Immature natural killer cell (primary cell): ENCODE data around the gene CTSZ. TPM values are rescaled to one million over a fixed set of nuclear protein-coding genes. Genes with fewer than 3 reads are reported as not detected.
"Not testable (repeated sequence)": the region's sequence is repeated elsewhere in the genome, so short reads cannot be mapped to it uniquely, and the experiment has no call there.

ENCODE experiments used
- DNase-seq, 3 donors: peaks; one replicate each; pipeline ENCODE4 v3.0.0; 2022; ENCODE audit warnings: mixed read lengths in 1 of 3
- H3K27ac Mint-ChIP-seq, 6 donors: one replicate each; pipeline ENCODE4 v1.8.0; 2020; ENCODE audit warnings: mixed read lengths in 6 of 6, mild to moderate bottlenecking in 5 of 6, inconsistent platforms in 4 of 6, moderate library complexity in 3 of 6
- H3K27me3 Mint-ChIP-seq, 3 donors: one replicate each; pipeline ENCODE4 v1.8.0; 2020 to 2021; ENCODE audit warnings: low read depth in 3 of 3, mild to moderate bottlenecking in 3 of 3, mixed read lengths in 3 of 3, moderate library complexity in 3 of 3, inconsistent platforms in 1 of 3
- H3K36me3 Mint-ChIP-seq, 3 donors: one replicate each; pipeline ENCODE4 v1.8.0; 2020; ENCODE audit warnings: mixed read lengths in 3 of 3, inconsistent platforms in 2 of 3, mild to moderate bottlenecking in 2 of 3
- H3K4me1 Mint-ChIP-seq, 2 donors: one replicate each; pipeline ENCODE4 v1.8.0; 2020; ENCODE audit warnings: inconsistent platforms in 2 of 2, mild to moderate bottlenecking in 2 of 2, mixed read lengths in 2 of 2, moderate library complexity in 1 of 2
- H3K4me3 Mint-ChIP-seq, 5 donors: one replicate each; pipeline ENCODE4 v1.8.0; 2020; ENCODE audit warnings: mild to moderate bottlenecking in 5 of 5, mixed read lengths in 5 of 5, inconsistent platforms in 3 of 5, moderate library complexity in 3 of 5
- H3K9me3 Mint-ChIP-seq, 6 donors: one replicate each; pipeline ENCODE4 v1.8.0; 2020; ENCODE audit warnings: mild to moderate bottlenecking in 6 of 6, mixed read lengths in 6 of 6, inconsistent platforms in 4 of 6, moderate library complexity in 3 of 6
- polyA plus RNA-seq, 3 donors: library from polyadenylated mRNA; unstranded; fragments of 300-500 nt; fragmentation: Illumina TruSeq; gene quantifications; one replicate each; pipeline ENCODE4 v1.2.3, GENCODE V29; 2021

Gene CTSZ
- polyA plus RNA-seq, 3 donors from 2014 or later, result 2.6 to 10.5 (median 5.8) TPM

DNA sequence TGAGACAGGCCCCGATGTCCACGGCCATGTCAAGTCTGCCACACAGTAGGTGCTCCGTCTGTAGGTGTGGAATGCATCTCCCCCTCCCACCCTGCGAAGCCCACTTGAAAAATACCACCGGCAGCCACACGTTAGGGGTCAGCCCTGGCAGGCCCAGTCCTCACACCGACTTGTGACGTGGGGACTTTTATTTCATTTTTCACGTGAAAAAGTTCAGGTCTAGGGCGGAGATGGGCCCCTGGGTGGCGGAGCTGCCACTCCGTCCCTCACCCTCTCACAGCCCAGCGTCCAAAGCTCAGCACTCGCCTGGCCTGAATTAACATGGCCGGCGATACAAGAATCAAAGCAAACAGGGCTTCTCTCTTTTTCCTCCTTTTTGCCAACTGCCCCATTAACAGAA is 8.4 kb upstream of the CTSZ start:
- Mint-ChIP-seq H3K9me3 (no peaks in the 10 kb centered on the region), H3K4me3 (no peak overlapping the region), H3K27ac (no peak overlapping the region), H3K27me3 (peaks cover 0 to 4% (median 3%) of the 10 kb centered on the region in 3 donors), H3K4me1 (peaks cover 33 to 35% of the 10 kb centered on the region in 2 donors), H3K36me3 (peaks cover 0 to 8% (median 3%) of the 10 kb centered on the region in 3 donors)
- DNase-seq, result no peak

DNA sequence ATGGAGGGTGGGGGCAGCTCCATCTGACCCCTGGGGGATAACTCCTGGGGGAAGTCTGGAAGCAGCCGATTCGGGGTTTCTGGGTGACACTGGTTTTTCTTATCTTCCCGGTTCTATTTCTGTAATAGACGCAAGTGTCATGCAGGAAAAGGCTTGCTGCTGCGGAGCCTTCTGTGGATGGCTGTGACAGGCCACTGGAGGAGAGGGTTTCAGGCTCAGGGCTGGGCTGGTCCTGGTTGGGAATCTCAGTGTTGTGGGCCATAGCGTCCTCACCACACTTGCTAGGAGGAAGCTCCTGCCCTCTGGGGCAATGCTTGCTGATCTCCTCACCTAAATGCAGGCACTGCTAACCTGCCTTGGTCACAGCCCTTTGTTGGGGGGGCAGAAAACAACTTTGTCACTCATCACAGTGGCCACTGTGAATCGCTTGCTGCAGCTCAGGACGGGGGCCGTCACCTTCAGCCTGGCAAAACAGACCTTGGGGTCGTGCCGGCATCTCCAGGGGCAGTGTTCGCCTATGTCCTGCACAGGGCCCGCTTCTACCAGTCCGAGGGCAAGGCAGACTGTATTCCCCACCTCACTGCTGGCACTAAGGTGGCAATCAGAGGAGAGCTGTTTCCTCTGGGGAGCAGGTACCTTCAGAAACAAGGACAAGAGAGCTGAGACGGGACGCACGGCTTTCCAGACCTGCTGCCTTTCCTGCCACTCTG is 7.8 kb upstream of the CTSZ start:
- Mint-ChIP-seq H3K4me3 (no peak overlapping the region), H3K4me1 (peaks cover 33 to 35% of the 10 kb centered on the region in 2 donors), H3K27ac (peak overlapping the region in 1 of 6 donors; percentile 33), H3K36me3 (peaks cover 0 to 8% (median 3%) of the 10 kb centered on the region in 3 donors), H3K27me3 (peaks cover 0 to 4% (median 3%) of the 10 kb centered on the region in 3 donors), H3K9me3 (no peaks in the 10 kb centered on the region)
- DNase-seq, result no peak

DNA sequence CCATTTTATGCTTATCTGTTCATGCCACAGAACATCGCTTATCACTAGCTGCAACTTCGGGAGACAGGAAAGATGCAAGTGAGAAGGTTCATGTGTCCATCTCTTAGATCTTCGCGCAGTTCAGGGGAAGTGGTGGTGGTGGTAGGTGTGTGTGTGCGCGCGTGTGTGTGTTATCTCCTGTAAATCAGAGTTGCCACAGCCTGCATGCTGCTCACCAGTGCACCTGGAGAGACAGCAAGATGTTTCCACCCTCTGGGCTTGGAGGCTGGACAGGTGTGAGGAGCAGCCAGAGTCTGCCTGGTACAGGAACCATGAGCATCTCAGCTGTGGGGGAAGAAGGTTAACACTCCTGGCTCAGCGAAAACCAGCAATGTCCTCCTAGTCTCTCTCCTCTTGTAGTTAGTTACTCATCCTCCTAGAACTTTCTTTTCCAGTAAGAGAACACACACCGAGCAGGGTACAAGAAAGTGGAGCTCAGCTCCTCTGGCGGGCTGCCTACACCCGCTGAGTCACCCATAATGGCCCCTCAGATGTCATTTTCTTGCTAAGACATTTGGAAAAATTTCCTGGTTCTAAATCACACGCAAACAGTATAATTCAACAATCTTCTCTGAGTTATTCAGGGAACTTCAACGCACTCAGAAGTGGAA is 7.0 kb upstream of the CTSZ start:
- Mint-ChIP-seq H3K27ac (peak overlapping the region in 5 of 6 donors; percentile 17 to 66 (median 33)), H3K9me3 (no peaks in the 10 kb centered on the region), H3K4me3 (peak overlapping the region in 2 of 5 donors; percentile 13 to 17), H3K36me3 (peaks cover 0 to 8% (median 3%) of the 10 kb centered on the region in 3 donors), H3K27me3 (peaks cover 0 to 4% (median 3%) of the 10 kb centered on the region in 3 donors), H3K4me1 (peaks cover 33 to 35% of the 10 kb centered on the region in 2 donors)
- DNase-seq, result peak in 2 of 3 donors; percentile 14 to 24

GRCh38 chr20:59013031-59013951 is 6.2 kb upstream of the CTSZ start:
- Mint-ChIP-seq H3K36me3 (peaks cover 0 to 8% (median 3%) of the 10 kb centered on the region in 3 donors), H3K27ac (peak overlapping the region in 1 of 6 donors; percentile 20), H3K27me3 (peaks cover 0 to 4% (median 3%) of the 10 kb centered on the region in 3 donors), H3K4me3 (peak overlapping the region in 1 of 5 donors; percentile 6), H3K4me1 (peaks cover 33 to 35% of the 10 kb centered on the region in 2 donors), H3K9me3 (no peaks in the 10 kb centered on the region)
- DNase-seq, result no peak

- H3K36me3 Mint-ChIP-seq, H3K9me3 Mint-ChIP-seq, H3K4me3 Mint-ChIP-seq, H3K27ac Mint-ChIP-seq, DNase-seq, H3K27me3 Mint-ChIP-seq: not testable (repeated sequence)
- H3K4me1 Mint-ChIP-seq, result peaks cover 26 to 30% of the 10 kb centered on the region in 2 donors
Measured at GRCh38 chr20:59011874-59012157, 4.8 kb upstream of the CTSZ start.

- DNase-seq, result no peak
- H3K27me3 Mint-ChIP-seq, result peaks cover 0 to 4% (median 3%) of the 10 kb centered on the region in 3 donors
- no peak overlapping the region for H3K4me3 Mint-ChIP-seq
- no peaks in the 10 kb centered on the region for H3K9me3 Mint-ChIP-seq
- peaks cover 0 to 8% (median 3%) of the 10 kb centered on the region in 3 donors for H3K36me3 Mint-ChIP-seq
- H3K4me1 Mint-ChIP-seq, result peaks cover 21 to 25% of the 10 kb centered on the region in 2 donors
- no peak overlapping the region for H3K27ac Mint-ChIP-seq
Measured at GRCh38 chr20:59010995-59011873, 4.2 kb upstream of the CTSZ start.

GRCh38 chr20:59010321-59010994 is 3.4 kb upstream of the CTSZ start:
- H3K27ac Mint-ChIP-seq, result no peak overlapping the region
- no peak overlapping the region for H3K4me3 Mint-ChIP-seq
- H3K9me3 Mint-ChIP-seq, result no peaks in the 10 kb centered on the region
- peaks cover 26 to 30% of the 10 kb centered on the region in 2 donors for H3K4me1 Mint-ChIP-seq
- no peak for DNase-seq
- peaks cover 0 to 8% (median 3%) of the 10 kb centered on the region in 3 donors for H3K36me3 Mint-ChIP-seq
- peaks cover 0 to 4% (median 2%) of the 10 kb centered on the region in 3 donors for H3K27me3 Mint-ChIP-seq

DNA sequence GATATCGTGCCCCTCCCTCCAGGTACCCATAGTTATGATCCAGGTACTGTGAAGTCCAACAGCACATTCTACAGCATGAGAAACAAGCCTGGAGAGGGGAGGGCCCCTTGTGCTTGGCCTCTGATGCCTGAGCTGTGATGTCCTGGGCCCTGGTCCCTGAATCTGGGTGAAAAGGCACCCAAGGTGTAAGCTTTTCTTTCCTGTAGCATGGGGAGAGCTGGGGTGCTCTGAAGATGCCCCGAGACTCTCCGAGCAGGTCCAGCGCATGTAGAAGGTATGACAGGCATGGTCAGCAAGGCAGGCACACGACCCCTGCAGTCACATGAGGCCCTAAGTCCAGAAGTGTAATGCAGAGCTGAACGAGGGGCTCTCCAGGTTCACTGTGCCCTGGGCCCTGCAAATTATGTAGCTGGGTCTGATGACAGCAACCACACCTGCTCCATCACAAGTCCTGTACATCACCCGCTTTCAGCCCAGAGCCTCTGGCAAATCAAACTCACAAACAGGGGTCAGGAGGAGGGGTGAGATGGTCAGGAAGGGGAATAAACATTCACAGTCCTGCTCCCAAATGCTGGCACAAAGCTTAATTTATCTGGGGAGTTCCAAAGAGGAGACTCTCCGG is 1.8 kb upstream of the CTSZ start:
- Mint-ChIP-seq H3K27me3 (peaks cover under 1 to 4% (median 2%) of the 10 kb centered on the region in 3 donors), H3K27ac (no peak overlapping the region), H3K4me3 (peak overlapping the region in 3 of 5 donors; percentile 32 to 81 (median 65)), H3K4me1 (peaks cover 31 to 35% of the 10 kb centered on the region in 2 donors), H3K36me3 (peaks cover 0 to 8% (median 0%) of the 10 kb centered on the region in 3 donors), H3K9me3 (no peaks in the 10 kb centered on the region)
- DNase-seq, result no peak

DNA sequence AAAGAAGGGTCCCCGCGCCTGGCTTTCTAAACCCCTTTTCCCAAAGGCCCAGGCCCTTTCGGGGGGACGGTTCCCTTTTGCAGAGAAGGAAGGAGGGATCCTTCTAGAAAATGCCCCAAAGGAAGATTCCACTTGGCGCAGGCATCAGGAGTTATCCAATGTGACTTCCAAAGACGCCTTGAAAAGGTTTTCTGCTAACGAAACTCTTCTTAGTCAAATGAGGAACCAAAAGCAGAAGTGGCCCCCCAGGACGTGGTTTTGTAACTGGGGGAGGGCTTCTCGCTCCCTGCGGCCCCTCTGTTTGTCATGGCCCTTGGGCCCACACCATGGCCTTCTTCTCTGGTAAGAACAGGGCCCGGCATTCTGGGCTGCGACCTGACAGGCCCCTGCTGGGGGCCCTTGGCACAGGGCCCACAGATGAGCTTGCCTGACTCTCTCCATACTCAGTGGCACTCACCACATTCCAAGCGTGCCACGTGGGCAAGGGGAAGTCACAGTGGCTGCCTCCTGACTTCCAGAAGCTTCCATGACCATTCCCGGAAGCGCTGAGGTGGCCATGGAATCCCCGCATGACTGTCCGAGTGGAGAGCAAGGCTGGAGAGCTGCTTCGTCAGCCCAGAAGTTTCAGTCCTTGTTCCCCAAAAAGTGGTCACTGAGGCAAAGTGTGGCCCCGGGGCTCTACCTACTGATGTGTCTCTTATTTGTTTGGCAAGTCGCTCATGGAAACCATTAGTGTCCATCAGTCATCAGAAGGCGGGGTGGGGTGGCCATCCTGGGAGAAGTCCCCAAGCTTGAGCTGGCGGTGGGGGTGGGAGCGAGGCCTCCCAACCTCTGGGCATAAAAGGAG is 834 bp upstream of the CTSZ start:
- H3K4me1 Mint-ChIP-seq, result peaks cover 30 to 33% of the 10 kb centered on the region in 2 donors
- no peaks in the 10 kb centered on the region for H3K9me3 Mint-ChIP-seq
- H3K36me3 Mint-ChIP-seq, result peaks cover 0 to 3% (median 0%) of the 10 kb centered on the region in 3 donors
- no peak for DNase-seq
- peak overlapping the region in 3 of 6 donors; percentile 28 to 72 (median 36) for H3K27ac Mint-ChIP-seq
- H3K4me3 Mint-ChIP-seq, result peak overlapping the region; percentile 70 to 85 (median 77)
- peaks cover 0 to 4% (median 2%) of the 10 kb centered on the region in 3 donors for H3K27me3 Mint-ChIP-seq

- H3K27me3 Mint-ChIP-seq, result peaks cover 0 to 4% (median 2%) of the 10 kb centered on the region in 3 donors
- no peaks in the 10 kb centered on the region for H3K9me3 Mint-ChIP-seq
- peak overlapping the region; percentile 72 to 76 (median 75) for H3K4me3 Mint-ChIP-seq
- peaks cover 33 to 36% of the 10 kb centered on the region in 2 donors for H3K4me1 Mint-ChIP-seq
- no peaks in the 10 kb centered on the region for H3K36me3 Mint-ChIP-seq
- H3K27ac Mint-ChIP-seq, result peak overlapping the region in 1 of 6 donors; percentile 23
- no peak for DNase-seq
Measured at GRCh38 chr20:59006167-59006863, 739 bp downstream of the CTSZ start.
